Measurements from ENCODE around the gene DR1.
A peak's percentile ranks its signal among the peaks of the same experiment; 100 is the strongest.

DR1 gene

DNA sequence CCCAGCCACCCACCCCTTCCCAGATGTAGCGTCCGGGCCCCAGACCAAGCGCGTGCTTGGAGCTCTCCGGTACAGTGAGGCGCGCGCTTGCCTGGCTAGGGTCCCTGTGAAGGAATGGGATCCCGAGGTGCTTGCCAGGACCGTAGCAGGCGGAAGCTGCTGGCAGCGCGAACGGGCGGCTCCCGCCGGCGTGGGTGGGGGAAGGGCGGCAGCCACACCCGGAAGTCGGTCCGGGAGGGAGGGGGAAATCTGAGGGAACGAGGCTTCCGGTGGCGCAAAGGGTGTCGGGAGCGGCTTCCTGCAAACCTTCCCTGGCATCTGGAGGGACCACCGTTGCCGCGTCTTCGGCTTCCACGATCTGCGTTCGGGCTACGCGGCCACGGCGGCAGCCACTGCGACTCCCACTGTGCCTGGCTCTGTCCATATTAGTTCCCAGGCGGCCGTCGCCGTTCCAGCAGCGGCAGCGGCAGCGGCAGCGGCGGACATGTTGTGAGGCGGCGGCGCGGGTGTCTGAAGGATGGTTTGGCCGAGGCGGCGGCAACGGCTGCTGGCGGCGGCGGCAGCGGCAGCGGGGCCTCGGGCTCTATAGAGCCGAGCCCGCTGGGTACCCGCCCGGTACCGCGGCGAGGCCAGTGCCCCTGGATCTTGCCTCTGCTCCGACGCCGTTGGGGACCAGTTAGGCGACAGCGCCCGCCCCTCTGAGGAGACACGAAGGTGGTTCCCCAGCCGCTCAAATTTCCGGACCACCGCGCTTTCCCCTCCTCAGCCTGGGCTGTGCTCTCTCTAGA is at the start of gene DR1:
DR1 (plus strand) TSS at position 275 of the 788 bp plus-strand sequence. CDS start 739 bp downstream, outside the sequence.
- DNase-seq, result peak; percentile 85 to 88

DNA sequence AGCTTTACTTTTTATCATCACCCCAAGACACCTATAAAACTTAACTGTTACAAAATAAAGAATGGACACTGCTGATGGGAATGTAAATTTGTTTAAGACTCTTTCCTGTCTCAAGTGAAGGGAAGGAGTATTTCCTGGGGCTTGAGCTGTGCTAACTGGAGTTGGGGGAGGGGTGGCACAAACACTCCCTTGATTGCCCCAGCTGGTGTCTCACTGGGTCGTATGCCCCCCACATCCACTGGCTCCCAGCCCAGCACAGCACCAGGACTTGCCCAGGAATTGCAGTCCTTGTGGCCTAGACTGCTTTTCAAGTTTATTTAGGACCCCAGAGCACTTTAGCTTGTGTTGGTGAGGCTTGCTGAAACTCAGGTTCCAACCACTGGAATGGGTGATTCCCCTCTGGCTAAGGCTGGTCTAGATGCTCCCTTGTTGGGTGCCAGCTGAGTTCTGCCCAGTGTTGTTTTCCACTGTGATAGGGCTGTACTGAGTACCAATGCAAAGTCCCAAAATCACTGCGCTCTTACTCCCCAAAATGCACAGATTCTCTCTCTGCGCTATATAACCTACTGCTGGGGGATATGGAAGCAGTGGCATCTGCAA is 49.1 kb upstream of the DR1 start:
- no peak for DNase-seq

DNA sequence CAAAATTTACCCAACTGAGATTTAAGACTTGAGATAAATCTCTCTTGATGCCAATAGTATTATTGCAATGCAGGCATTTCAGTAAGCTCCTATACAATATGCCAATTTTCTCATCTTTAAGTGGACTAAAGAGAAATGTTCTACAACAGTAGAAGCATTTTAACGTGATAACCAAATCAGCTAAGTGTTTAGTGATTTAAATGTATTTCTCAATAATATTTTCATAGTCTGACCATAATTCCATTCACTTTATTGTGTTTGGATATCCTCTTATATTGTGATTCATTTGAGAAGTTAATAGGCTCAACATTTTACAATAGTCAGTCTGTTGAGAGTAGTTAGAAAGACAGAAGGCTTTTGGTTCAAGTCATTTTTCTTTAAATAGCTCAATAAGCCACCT is 44.6 kb upstream of the DR1 start:
- no peak for DNase-seq

DNA sequence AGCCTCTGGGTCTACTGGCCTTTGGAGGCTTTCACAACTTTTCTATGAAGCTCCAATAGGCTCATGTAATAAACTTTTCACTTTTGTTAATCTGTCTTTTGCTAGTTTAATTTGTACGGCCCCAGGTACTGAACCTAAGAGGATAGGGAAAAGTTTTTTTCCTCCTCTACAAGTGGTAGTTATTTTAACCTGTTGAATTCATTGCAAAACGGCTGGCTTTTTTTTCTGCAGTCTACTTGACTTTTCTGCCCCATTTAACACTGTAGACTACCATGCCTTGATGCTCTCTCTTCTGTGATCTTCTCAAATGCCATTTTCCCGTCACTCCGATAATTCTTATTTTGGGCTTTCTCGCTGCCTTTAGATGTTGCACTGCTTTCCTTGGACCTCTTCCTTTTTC is 43.6 kb upstream of the DR1 start:
- DNase-seq, result no peak

DNA sequence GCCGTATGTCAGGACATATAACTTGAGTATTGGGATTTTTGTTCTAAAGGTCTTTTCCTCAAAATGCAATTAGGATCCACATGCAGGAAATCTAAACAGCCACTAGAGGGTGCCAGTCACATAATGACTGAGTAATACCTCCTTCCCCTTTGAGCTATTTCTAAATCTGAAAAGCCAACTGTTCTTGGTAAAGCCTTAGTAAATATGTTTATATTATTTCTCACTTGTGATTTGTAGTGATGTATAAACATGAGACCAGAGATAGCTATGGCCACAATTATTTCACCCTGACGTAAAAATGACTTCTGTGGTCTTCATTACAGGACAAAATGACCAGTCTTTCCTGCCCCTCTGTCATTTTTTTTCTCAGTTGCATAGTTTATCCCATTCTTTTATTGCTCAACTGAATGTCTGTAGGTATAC is 41.0 kb upstream of the DR1 start:
- DNase-seq, result peak in 1 of 2 donors; percentile 52

DNA sequence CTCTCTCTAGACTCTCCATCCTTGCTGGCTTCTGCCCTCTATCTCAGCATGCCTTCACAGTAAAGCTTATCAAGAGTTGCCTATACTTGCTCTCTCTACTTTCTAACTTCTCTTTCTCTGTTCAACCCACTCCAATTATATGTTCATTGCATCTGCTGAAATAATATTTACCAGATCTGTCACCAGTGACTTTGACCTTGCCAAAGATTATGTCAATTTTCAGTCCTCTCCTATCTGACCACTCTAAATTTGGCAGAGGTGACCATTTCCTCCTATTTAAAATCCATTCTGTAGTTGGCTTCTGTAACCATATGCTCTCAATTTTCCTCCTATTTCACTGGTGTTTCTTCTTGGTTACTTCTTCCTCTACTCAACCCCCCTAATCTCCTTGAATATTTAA is 38.8 kb upstream of the DR1 start:
- no peak for DNase-seq

DNA sequence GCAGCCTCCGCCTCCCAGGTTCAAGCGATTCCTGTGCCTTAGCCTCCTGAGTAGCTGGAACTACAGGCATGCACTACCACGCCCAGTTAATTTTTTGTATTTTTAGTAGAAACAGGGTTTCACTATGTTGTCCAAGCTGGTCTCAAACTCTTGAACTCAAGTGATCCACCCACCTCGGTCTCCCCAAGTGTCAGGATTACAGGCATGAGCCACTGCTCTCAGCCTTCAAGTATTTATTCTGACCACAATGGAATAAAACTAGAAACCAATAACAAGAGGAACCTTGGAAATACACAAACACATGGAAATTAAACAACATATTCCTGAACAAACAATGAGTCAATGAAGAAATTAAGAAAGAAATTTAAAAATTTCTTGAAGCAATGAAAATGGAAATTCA is 32.7 kb upstream of the DR1 start:
- DNase-seq, result no peak

DNA sequence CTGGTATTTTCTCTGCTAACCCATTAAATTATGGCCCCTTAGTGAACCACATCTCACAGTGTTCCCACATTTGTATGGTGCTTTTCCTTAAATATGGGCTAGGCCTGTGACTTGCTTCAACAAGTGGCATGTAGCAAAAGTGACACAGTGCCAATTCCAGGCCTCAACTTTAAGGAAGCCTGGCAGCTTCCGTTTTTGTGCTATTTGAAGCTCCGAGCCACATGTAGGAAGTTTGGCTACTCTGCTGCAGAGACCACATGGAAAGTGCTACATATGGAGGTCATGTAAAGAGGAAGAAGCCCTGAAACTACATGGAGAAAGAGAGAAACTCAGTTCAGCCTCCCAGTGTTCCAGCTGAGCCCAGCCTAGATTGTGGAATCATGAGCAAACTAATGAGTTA is 28.5 kb upstream of the DR1 start:
- peak; percentile 8 to 10 for DNase-seq

DNA sequence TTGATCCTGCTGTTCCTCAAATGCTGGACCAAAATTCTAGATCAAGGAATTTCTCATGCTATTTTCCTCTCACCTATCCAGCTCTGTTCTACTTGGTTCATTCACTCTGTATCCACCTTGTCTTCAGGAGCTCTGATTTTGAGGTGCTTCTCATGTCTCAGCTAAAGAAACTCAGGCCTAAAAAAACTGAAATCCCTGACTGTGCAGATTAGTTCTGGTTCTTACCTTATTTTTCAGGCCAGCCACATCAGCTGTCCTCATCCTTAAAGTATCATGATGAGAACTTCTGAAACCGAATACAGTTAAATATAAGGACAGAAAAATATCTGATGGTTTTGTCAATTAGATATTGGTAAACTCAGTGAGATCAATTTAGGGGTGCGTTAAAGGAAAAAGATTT is 27.8 kb upstream of the DR1 start:
- DNase-seq, result no peak

DNA sequence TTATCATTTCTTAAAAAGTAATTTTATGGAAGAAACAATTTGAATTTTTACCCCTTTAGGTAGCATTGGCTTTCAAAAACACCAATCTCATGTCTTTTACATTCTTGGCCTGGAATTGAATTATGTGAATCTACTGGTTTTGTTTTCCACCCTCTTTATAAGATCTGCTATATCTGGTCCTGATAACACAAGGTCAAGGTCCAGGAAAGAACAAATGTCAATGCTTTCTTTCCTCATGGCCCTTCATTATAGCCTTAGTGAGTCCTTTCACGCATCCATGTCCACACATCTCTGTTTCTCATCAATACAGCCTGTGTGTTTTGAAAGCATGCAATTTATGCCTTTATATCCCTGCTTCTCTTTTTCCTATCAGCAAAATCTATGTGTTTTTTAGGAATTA is 24.0 kb upstream of the DR1 start:
- DNase-seq, result no peak

DNA sequence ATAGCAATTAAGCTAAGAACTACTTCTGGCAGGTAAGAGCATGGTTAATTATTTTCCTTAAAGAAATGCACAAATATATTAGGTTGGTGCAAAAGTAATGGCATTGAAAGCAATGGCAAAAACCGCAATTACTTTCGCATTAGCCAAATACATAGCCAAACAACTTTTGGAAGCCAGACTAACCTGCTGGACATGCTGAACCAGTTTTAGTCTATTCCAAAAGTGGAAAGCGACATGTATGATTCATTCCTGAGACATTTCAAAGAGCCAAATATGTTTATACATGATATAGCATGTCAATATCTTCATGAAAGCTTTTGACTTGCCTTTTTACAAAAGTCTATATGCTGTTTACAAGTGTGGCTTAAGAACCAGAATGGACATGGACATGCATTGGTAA is 23.4 kb upstream of the DR1 start:
- DNase-seq, result no peak

DNA sequence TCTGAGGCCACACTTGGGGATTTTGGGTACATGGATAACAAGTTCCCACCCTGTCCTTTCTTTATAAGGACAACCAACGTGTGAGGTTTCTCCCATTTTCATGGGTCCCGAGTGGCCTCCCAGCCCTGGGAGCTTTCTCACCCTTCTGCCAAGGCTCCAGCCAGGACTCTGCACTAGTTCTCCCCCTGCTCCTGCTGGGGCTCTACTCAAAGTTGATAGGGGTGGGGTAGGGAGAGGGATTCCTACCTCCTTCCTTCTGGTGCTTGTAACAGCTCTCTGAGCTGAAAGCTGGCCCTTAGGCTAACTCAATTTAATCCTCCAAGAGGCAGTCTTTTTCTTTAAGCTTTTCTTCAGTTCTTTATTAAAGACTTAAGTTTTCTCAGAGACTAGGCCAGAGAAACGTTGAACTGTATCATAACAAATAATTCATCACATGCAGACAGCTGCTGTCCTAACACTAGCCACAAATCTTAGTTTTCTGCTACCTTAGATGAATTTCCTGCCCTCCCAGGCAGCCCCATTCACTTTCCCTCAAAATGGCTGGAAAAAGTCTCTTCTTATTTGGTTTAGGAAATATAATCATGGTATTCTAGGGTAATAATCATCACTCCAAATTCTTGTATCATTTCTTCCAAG is 22.4 kb upstream of the DR1 start:
- DNase-seq, result no peak

DNA sequence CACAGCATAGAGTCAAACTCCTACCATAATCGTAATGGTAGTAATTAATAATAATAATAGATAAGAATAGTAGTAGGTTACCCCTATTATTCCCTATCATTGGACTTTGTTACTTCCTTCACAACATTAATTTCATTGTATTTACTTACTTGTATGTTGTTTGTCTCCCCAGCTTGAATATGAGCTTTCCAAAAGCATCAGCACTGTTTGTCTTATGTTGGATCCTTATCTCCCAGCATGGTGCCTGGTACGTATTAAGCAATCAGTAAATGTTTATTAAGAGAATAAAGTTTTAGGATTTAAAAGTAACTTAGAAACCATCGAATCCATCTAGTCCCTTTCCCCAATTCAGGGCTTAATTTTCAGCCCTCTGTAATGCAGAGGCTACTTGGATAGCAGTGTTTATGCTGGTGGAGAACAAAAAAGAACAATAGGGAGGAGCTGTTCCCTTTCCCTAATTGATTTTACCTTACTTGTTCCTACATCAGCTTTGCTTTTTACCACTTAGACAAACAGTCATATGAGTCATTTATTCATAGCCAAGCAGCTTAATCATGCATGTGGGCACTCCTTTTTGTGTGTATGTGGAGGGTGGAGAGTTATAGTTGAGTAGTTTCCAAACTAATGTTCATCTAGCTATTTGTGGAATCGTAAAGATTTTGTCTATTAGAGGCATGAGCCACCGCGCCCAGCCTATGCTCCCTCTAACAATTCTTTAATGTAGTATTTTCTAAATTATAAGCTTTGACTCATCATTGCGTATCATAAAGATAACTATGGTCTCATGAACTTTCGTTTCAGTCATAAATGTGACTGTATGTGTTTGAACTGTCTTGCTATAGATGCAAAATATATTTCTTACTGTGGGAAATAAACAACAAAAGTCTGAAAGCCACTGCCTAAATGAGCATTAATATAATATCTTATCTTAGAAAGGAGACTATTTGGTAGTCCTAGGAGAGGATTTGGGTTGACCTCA is 20.9 kb upstream of the DR1 start:
- DNase-seq, result no peak

DNA sequence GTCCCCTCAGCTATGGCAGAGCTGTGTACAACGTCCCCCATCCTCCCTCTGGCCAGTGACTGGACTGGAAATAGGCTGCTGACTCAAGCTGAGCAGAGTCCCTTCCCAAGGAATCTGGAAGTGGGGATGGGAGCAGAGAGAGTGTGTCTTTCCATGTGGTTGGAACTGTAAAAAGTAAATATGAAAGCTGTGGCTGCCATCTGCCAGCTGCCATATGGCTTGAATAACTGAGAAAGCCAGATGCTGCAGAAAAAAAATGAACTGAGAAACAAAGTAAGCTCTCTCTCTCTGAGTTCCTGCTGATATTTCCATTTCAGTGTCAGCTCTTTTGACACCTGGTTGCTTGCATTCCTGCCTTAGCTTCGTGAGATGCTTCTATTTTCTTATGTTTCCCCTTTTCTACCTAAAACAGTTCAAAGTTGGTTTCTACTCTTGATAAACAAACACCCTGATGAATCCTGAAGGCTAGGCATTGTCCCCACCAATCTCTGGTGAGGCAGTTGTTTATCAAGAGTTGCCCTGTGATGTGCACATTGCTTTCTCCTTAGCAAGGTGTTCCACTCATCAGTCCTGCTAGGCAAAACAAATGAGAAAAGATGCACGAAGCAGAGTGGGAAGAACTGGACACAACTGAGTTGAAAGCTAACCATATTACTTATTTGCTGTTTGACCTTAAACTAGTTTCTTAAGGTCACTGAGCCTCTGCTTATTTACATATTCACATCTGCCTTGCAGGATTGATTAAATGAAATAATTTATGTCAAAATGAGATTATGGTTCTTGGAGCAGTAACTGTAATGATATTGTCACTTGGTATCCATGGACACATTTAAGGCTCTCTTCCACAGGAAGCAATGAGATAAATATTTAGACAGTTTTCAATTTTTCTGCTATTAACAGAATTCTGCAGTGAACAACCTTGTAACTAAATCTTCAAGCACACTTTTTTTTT is 16.6 kb upstream of the DR1 start:
- no peak for DNase-seq

DNA sequence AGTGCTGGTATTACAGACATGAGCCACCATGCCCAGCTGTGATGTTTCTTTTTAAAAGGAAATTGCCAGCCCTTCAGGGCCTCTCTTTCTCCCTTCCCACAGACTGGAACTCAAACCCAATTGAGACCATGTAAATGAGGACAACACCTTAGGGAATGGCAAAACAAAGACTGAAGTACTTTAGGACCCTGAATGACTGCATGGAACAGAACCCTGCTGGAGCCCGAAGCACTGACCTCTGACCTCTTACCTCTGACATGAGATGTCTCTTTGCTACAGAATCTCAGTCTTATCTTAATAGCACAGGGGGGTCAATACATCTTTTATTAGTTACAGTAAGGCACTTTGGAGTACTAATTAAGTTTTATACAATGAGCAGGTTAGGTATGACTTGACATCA is 15.5 kb upstream of the DR1 start:
- no peak for DNase-seq

DNA sequence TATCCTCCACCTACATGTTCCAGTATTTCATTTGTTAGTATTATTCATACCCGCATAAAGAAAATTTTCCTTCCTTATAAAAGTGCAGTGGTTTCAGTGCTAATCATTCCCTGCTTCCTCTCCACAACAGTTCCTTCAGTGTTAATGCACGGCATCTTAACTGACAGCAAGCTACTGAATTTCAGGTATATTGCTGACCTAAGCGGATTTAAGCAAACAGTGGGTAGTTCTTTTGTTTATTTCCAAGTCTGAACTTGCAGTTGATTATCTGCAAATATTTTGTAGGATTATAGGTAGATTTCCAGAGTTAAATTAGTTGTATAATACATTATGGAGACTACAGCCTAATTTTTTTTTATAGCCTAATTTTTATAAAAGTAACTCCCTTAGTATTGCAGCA is 15.1 kb upstream of the DR1 start:
- DNase-seq, result no peak

DNA sequence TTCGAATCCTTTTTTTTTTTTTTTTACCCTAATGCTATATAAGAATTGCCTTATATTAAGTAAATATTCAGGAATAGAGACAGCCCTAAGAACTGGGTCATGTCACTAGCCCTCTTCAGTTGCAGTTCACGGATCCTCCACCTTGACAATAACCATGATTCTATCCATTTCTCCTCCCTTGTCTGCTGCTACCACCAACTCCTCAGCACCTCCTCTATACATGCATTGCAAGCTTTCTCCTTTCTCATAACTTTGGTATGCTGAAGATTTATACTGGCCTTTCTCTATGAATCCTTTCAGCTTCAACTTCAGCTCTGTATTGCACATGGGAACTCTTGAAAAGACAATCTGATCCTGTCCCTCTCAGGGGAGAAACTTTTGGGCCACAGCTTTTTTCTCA is 14.3 kb upstream of the DR1 start:
- DNase-seq, result no peak

DNA sequence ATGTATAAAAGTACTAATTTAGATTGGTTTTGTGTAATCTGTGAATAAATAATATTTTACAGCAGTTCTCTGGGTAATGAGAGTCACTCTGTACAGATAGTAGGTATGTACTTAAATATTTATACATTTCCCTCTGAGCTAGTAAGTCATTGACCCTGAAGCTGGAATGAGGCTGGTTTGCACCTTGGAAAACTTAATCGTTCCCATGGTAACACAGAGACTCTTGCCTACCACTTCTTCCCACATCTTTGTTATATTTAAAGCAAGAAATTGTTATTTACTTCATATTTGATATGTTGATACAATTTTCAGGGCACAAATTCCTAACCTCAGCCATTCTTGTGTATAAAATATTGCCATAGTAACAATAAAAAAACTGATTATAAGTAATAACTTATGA is 13.3 kb upstream of the DR1 start:
- no peak for DNase-seq

DNA sequence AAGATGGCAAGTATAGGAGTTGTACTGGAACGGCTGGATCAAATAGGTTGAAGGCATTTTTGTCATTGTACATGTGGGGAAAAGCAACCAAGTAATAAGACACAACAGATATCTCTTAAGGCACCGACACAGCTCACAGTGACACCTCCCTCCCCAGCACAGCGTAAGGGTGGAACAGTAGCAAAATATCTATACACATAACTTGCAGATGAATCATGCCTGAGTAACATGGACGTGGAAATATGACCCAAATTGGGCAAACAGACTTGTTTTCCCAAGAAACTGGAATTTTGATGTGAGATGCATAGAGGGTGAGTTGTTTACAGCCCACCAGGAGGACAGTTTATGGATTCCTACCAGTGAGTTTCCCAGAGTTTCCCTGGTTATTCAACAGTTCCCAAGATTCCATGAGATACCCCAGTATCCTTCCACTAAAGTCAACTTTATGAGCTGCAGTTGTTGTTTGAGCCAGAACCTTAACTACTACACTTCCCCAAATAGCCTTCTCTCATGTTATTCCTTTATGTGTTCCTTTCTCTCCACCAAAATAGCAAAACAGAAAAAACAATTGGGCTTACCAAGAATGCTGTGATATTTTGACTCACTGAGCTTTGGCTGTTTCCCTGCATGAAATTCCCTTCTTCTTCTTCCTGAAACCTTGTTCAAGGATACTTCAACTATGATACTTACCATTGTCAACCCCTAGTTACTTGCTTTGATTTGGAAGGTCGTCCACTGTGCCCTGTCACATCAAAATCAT is 7.1 kb upstream of the DR1 start:
- DNase-seq, result no peak

DNA sequence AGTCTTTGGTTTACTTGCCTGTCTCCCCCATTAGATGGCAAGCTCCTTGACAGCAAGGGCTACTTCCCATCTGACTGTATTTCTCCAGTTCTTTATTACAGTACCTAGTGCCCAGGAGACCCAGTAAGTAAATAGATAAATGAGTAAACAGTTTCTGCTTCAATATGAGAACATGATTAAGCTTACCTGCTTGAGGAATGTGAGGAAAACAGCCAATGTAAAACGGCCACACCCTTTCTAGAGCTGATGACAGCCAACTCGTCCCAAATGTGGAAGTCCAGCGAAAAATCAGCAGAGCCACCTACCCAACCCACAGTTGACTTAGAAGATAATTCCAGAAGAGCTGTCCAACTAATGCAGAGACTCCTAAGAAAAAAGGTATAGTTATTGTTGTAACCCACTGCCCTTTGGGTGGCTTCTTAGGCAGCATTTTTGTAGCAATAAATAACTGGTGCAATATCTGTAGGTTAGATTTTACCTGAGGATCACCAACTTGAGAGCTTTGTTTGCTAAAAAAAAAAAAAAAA is 6.5 kb upstream of the DR1 start:
- no peak for DNase-seq

DNA sequence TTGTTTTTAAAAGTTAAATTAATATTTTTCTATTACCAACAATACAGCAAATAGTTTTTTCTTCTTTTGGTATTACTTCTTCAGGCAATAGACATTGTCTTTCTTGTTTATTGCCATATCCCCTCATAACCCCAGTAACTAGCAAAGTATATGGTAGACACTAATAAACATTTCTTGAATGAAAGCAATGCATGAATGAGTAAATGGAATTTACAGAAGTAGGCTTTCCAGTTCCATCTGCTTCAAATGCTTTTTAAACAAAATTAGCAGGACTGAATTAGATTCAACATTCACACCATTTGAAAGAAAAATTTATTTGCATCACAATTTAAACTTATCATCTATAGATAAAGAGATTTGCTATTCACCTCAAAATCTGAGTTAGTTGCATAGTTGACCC is 5.6 kb upstream of the DR1 start:
- no peak for DNase-seq

Measured in hippocampal formation (tissue), 2 donors.